Keratinocyte (primary cell): Measurements from ENCODE around the gene KCNMA1. TPM values are rescaled to one million over a fixed set of nuclear protein-coding genes. Genes with fewer than 3 reads are reported as not detected.

Experiments used
- DNase-seq: peaks from one replicate; pipeline ENCODE4 v3.0.0-alpha.2; 2011; ENCODE audit warnings: low read depth, missing footprints, low spot score
- FAIRE-seq: peaks from 2 replicates; lab custom pipeline; 2011; peaks lifted over from hg19 to GRCh38; lab: Jason Lieb, UNC
- H2AFZ ChIP-seq: 2 replicates; pipeline ENCODE4 v1.6.0; 2012; ENCODE audit warnings: low read length, control low read depth, inconsistent platforms; ENCODE audit not compliant: control insufficient read depth
- H3K27ac ChIP-seq: 2 replicates; pipeline ENCODE4 v1.5.1; 2011; ENCODE audit warnings: low read length; ENCODE audit not compliant: control insufficient read depth, insufficient read depth
- H3K27me3 ChIP-seq: 3 replicates; pipeline ENCODE4 v1.6.0; 2011; ENCODE audit warnings: low read length; ENCODE audit not compliant: control insufficient read depth, insufficient read depth; ENCODE audit errors: extremely low read depth
- H3K36me3 ChIP-seq, 2 experiments: 2 replicates in 1 of 2; 3 replicates in 1 of 2; pipeline ENCODE4 v1.5.1; 2011; ENCODE audit warnings: low read length in 2 of 2, mild to moderate bottlenecking in 1 of 2; ENCODE audit not compliant: control insufficient read depth in 2 of 2, insufficient read depth in 2 of 2; ENCODE audit errors: extremely low read depth in 1 of 2
- H3K4me1 ChIP-seq: 3 replicates; pipeline ENCODE4 v1.5.1; 2011; ENCODE audit warnings: low read length; ENCODE audit not compliant: control insufficient read depth, insufficient read depth; ENCODE audit errors: extremely low read depth
- H3K4me2 ChIP-seq: 3 replicates; pipeline ENCODE4 v1.6.0; 2011; ENCODE audit warnings: low read depth, low read length; ENCODE audit not compliant: control insufficient read depth, insufficient read depth; ENCODE audit errors: extremely low read depth
- H3K4me3 ChIP-seq, 3 experiments: fragments of 200-600 bp in 1 of 3; sonication (generic) in 1 of 3; 2 replicates in 2 of 3; 3 replicates in 1 of 3; pipeline ENCODE4 v1.5.1; 2011 to 2016; ENCODE audit warnings: low read length in 3 of 3, mild to moderate bottlenecking in 3 of 3, control low read depth in 2 of 3, inconsistent platforms in 1 of 3, low read depth in 1 of 3, mixed read lengths in 1 of 3, mixed run types in 1 of 3, moderate library complexity in 1 of 3; ENCODE audit not compliant: control insufficient read depth in 2 of 3, insufficient read depth in 2 of 3; ENCODE audit errors: extremely low read depth in 1 of 3
- H3K79me2 ChIP-seq: 2 replicates; pipeline ENCODE4 v1.6.0; 2012; ENCODE audit warnings: low read length; ENCODE audit not compliant: control insufficient read depth, insufficient read depth
- H3K9ac ChIP-seq: 3 replicates; pipeline ENCODE4 v1.6.0; 2011; ENCODE audit warnings: low read length; ENCODE audit not compliant: control insufficient read depth, insufficient read depth; ENCODE audit errors: extremely low read depth
- H3K9me1 ChIP-seq: 3 replicates; pipeline ENCODE4 v1.6.0; 2011; ENCODE audit warnings: low read length; ENCODE audit not compliant: control insufficient read depth, insufficient read depth; ENCODE audit errors: extremely low read depth
- H3K9me3 ChIP-seq: 2 replicates; pipeline ENCODE4 v1.5.1; 2012; ENCODE audit warnings: low read depth, low read length; ENCODE audit not compliant: control insufficient read depth
- H4K20me1 ChIP-seq: 3 replicates; pipeline ENCODE4 v1.6.0; 2011; ENCODE audit warnings: low read length; ENCODE audit not compliant: control insufficient read depth, insufficient read depth; ENCODE audit errors: extremely low read depth
- EZH2 ChIP-seq: IDR thresholded peaks from one replicate; pipeline ENCODE4 v1.6.1; 2012; ENCODE audit warnings: inconsistent platforms, mild to moderate bottlenecking, low read length, moderate library complexity
- dilution Hi-C: fragments of 300-500 bp; cut with MboI; formaldehyde crosslinking; loops from one replicate; pipeline ENCODE4 v1.7.0; 2020; ENCODE audit warnings: low sequenced_read_pairs; ENCODE audit not compliant: extremely low pct_ligation_motif_present
- polyA plus RNA-seq, 5 experiments: library from polyadenylated mRNA; depleted of rRNA in 3 of 5; stranded (reverse) in 3 of 5; stranded (forward) in 1 of 5; unstranded in 1 of 5; fragments of >200 nt; gene quantifications; 1 replicate in 1 of 5; 2 replicates in 3 of 5; 3 replicates in 1 of 5; pipeline versions ENCODE4 v1.2.1 to v1.2.3, GENCODE V29; 2011 to 2012; ENCODE audit warnings: missing spikeins in 2 of 5, low read depth in 1 of 5, low replicate concordance in 1 of 5
- TF ChIP-seq, protein P1 (sequence below), 3 experiments: IDR thresholded peaks in 1 of 3; conservative IDR thresholded peaks in 1 of 3; optimal IDR thresholded peaks in 1 of 3; 2 replicates in 2 of 3; 3 replicates in 1 of 3; pipeline versions ENCODE3 to v1.5.1; 2011; ENCODE audit warnings: low read length in 3 of 3, mild to moderate bottlenecking in 3 of 3, moderate library complexity in 2 of 3, control low read depth in 1 of 3, inconsistent platforms in 1 of 3; ENCODE audit not compliant: insufficient read depth in 2 of 3; ENCODE audit errors: extremely low read depth in 1 of 3

The KCNMA1 gene
- polyA plus RNA-seq, 1 donor (not counting 4 experiments of a cell fraction or from before 2014, with no cell fraction given) = 6.3 TPM

- FAIRE-seq (no peak), DNase-seq (no peak)
- TF ChIP-seq, protein P1, sequence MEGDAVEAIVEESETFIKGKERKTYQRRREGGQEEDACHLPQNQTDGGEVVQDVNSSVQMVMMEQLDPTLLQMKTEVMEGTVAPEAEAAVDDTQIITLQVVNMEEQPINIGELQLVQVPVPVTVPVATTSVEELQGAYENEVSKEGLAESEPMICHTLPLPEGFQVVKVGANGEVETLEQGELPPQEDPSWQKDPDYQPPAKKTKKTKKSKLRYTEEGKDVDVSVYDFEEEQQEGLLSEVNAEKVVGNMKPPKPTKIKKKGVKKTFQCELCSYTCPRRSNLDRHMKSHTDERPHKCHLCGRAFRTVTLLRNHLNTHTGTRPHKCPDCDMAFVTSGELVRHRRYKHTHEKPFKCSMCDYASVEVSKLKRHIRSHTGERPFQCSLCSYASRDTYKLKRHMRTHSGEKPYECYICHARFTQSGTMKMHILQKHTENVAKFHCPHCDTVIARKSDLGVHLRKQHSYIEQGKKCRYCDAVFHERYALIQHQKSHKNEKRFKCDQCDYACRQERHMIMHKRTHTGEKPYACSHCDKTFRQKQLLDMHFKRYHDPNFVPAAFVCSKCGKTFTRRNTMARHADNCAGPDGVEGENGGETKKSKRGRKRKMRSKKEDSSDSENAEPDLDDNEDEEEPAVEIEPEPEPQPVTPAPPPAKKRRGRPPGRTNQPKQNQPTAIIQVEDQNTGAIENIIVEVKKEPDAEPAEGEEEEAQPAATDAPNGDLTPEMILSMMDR (optimal IDR thresholded peaks at IDR 0.05 in 1 of 3, IDR thresholded peaks at IDR 0.05 in 1 of 3, conservative IDR thresholded peaks at IDR 0.05 in 1 of 3; ENCODE audit: extremely low read depth in 1 of 3, insufficient read depth in 2 of 3, low read length in 3 of 3) = no peak
- no peak for TF ChIP-seq EZH2
- H3K36me3 ChIP-seq = no peaks in the 10 kb centered on the region
- H3K4me2 ChIP-seq = no peak overlapping the region
- H2AFZ ChIP-seq = no peak overlapping the region
- no peak overlapping the region for H3K9ac ChIP-seq
- H3K9me3 ChIP-seq = no peaks in the 10 kb centered on the region
- no peaks in the 10 kb centered on the region for H3K4me1 ChIP-seq
- H4K20me1 ChIP-seq = no peaks in the 10 kb centered on the region
- H3K79me2 ChIP-seq = no peaks in the 10 kb centered on the region
- dilution Hi-C loops = no loop called here
- no peak overlapping the region for H3K4me3 ChIP-seq
- peaks cover 12% of the 10 kb centered on the region for H3K27me3 ChIP-seq
- H3K9me1 ChIP-seq = no peaks in the 10 kb centered on the region
- H3K27ac ChIP-seq = no peak overlapping the region
These were observed 35.5 kb upstream of the KCNMA1 start for GRCh38 chr10:77673101-77673500.

DNA sequence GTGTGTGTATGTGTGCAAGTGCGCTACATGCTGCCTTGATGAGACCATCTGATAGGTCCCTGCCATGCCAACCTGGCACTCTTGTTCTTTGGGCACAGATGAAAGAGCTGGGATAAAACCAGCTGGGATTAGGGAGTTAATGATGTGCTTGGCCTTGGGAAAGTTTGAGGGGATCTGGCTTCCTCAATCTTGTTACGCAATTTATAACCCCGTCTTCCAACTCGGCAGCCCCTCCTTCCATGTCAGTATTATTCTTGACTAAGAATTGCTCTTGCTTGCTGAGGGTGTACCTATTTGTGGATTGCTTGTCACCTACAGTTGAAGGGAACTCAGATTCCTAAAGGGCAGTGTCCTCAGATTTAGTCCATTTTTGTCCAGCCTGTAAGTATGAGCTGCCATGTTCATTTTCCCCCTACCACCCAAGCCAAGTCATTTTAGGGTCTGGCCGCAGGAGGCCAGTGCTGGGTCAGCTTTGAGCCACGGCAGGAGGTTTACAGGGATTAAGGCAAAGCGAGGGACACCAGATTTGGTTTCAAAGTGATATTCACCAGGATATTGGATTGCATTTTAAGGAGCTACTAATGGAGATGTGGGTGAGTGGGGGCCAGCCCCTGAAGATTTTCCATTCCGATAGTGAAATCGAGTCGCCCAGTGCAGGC is 34.1 kb upstream of the KCNMA1 start:
- peaks cover 12% of the 10 kb centered on the region for H3K27me3 ChIP-seq
- dilution Hi-C loops = no loop called here

More for the DNA sequence above, 34.1 kb upstream of the KCNMA1 start:
- Histone ChIP-seq H3K9ac (no peak overlapping the region), H3K79me2 (no peaks in the 10 kb centered on the region), H4K20me1 (no peaks in the 10 kb centered on the region), H3K4me2 (no peak overlapping the region), H3K36me3 (no peaks in the 10 kb centered on the region), H3K4me1 (no peaks in the 10 kb centered on the region), H3K27ac (no peak overlapping the region), H3K4me3 (no peak overlapping the region), H2AFZ (no peak overlapping the region), H3K9me1 (no peaks in the 10 kb centered on the region), H3K9me3 (no peaks in the 10 kb centered on the region)
- FAIRE-seq (no peak), DNase-seq (no peak)
- TF ChIP-seq, protein P1 (optimal IDR thresholded peaks at IDR 0.05 in 1 of 3, IDR thresholded peaks at IDR 0.05 in 1 of 3, conservative IDR thresholded peaks at IDR 0.05 in 1 of 3; ENCODE audit: extremely low read depth in 1 of 3, insufficient read depth in 2 of 3, low read length in 3 of 3) = no peak
- no peak for TF ChIP-seq EZH2
